ENCODE results near the gene PIGS. TPM values are rescaled to one million over a fixed set of nuclear protein-coding genes. Genes with fewer than 3 reads are reported as not detected.
"Not testable (repeated sequence)": the region's sequence is repeated elsewhere in the genome, so short reads cannot be mapped to it uniquely, and the experiment has no call there.

PIGS gene
- total RNA-seq, 1 experiment from 2014 or later, result 45.8 TPM

DNA sequence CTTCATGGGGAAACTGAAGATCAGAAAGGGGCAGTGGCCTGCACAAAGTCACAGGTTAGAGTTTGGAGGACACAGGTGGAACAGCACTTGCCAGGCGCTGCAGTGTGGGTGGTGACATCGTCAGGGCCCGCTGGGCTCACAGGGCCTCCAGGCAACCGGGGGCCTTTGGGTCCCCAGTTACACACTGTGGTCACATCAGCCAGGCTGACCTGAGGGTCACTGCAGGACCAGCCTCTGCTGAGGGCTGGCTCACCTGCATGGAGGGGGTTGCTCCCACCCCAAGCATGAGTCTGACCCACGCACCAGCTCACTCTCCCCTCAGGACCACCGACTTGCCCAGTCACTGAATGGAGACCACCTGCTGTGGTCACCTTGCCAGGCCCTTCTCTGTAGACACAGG is 48.1 kb downstream of the PIGS start:
- Histone ChIP-seq H4K20me1 (ENCODE audit: insufficient read depth) (no peaks in the 10 kb centered on the region), H3K9me3 (ENCODE audit: control insufficient read depth in 1 of 2, insufficient read depth in 1 of 2, low read depth in 1 of 2, low read length in 2 of 2) (no peaks in the 10 kb centered on the region), H3K4me1 (ENCODE audit: control insufficient read depth in 1 of 2, insufficient read depth in 2 of 2, low read length in 2 of 2) (peaks cover 0 to 8% of the 10 kb centered on the region in 2 experiments; a peak in 2 of 4 replicates), H3K4me2 (ENCODE audit: low read length) (no peak overlapping the region), H3K9me2 (ENCODE audit: insufficient read depth) (no peaks in the 10 kb centered on the region), H3K79me2 (ENCODE audit: insufficient read depth, low read length) (no peaks in the 10 kb centered on the region), H3K9ac (ENCODE audit: low read length) (no peak overlapping the region), H2AFZ (ENCODE audit: low read depth, low read length, poor library complexity, severe bottlenecking) (no peak overlapping the region), H3K36me3 (ENCODE audit: control insufficient read depth in 1 of 2, insufficient read depth in 2 of 2, low read length in 2 of 2) (no peaks in the 10 kb centered on the region), H3K27ac (ENCODE audit: low read depth, low read length) (no peak overlapping the region), H3K27me3 (ENCODE audit: insufficient read depth, low read length) (no peaks in the 10 kb centered on the region), H3K4me3 (replicated peaks in 1 of 2; ENCODE audit: low read depth in 1 of 2, low read length in 2 of 2) (no peak overlapping the region)
- ChIA-PET RAD21 (ENCODE audit: low non-redundant PET in 1 of 2, low total read pairs in 2 of 2, uncharacterized antibody in 2 of 2, unreplicated experiment in 2 of 2) (no interaction called here), CTCF (no interaction called here), POLR2A (no interaction called here)
- BruUV-seq (replicated peaks), result no TSS peak
- intact Hi-C loops (cut with micrococcal nuclease), result no loop called here
- TF ChIP-seq, protein P1, sequence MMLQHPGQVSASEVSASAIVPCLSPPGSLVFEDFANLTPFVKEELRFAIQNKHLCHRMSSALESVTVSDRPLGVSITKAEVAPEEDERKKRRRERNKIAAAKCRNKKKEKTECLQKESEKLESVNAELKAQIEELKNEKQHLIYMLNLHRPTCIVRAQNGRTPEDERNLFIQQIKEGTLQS (IDR thresholded peaks at IDR 0.05), result no peak
- TF ChIP-seq, protein P2, sequence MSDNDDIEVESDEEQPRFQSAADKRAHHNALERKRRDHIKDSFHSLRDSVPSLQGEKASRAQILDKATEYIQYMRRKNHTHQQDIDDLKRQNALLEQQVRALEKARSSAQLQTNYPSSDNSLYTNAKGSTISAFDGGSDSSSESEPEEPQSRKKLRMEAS (IDR thresholded peaks at IDR 0.05), result no peak
- no peak for TF ChIP-seq SIN3A (IDR thresholded peaks at IDR 0.05; ENCODE audit: low read depth)
- no peak for TF ChIP-seq EZH2 (IDR thresholded peaks at IDR 0.05)
- TF ChIP-seq FOSL1 (IDR thresholded peaks at IDR 0.05; ENCODE audit: low read depth), result no peak
- TF ChIP-seq ELF1 (IDR thresholded peaks at IDR 0.05; ENCODE audit: borderline replicate concordance, low read depth), result no peak
- TF ChIP-seq POLR2A (IDR thresholded peaks at IDR 0.05; ENCODE audit: borderline replicate concordance, extremely low read depth, insufficient read depth, insufficient read length), result no peak
- TF ChIP-seq JUND (IDR thresholded peaks at IDR 0.05), result no peak
- TF ChIP-seq SRF (IDR thresholded peaks at IDR 0.05; ENCODE audit: low read depth), result no peak
- TF ChIP-seq CEBPB (IDR thresholded peaks at IDR 0.05; ENCODE audit: low read depth), result no peak
- TF ChIP-seq EGR1 (IDR thresholded peaks at IDR 0.05; ENCODE audit: low read depth), result no peak
- TF ChIP-seq, protein P3, sequence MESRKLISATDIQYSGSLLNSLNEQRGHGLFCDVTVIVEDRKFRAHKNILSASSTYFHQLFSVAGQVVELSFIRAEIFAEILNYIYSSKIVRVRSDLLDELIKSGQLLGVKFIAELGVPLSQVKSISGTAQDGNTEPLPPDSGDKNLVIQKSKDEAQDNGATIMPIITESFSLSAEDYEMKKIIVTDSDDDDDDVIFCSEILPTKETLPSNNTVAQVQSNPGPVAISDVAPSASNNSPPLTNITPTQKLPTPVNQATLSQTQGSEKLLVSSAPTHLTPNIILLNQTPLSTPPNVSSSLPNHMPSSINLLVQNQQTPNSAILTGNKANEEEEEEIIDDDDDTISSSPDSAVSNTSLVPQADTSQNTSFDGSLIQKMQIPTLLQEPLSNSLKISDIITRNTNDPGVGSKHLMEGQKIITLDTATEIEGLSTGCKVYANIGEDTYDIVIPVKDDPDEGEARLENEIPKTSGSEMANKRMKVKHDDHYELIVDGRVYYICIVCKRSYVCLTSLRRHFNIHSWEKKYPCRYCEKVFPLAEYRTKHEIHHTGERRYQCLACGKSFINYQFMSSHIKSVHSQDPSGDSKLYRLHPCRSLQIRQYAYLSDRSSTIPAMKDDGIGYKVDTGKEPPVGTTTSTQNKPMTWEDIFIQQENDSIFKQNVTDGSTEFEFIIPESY (IDR thresholded peaks at IDR 0.05; ENCODE audit: extremely low read depth, insufficient replicate concordance, low read length), result no peak
- TF ChIP-seq POLR2AphosphoS5 (IDR thresholded peaks at IDR 0.05; ENCODE audit: low read depth, low read length), result no peak
- no peak for TF ChIP-seq ZNF274 (IDR thresholded peaks at IDR 0.05; ENCODE audit: low read depth, low read length)
- no peak for TF ChIP-seq YY1 (IDR thresholded peaks at IDR 0.05; ENCODE audit: extremely low read depth, insufficient replicate concordance, low read depth, low read length)
- TF ChIP-seq CBX3 (IDR thresholded peaks at IDR 0.05; ENCODE audit: low read depth), result no peak
- ATAC-seq (no peak), DNase-seq (ENCODE audit: low read depth, low spot score) (no peak)

DNA sequence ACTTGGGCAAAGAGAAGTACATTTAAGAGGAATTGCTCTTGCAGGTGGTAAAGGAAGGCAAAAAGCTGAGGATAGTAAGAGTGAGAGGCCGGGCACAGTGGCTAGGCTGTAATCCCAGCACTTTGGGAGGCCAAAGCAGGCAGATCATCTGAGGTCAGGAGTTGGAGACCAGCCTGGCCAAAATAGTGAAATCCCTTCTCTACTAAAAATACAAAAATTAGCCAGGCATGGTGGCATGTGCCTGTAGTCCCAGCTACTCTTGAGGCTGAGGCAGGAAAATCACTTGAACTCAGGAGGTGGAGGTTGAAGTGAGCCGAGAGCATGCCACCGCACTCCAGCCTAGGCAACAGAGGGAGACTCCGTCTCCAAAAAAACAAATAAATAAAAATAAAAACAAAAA is 49.0 kb downstream of the PIGS start:
- H3K36me3 ChIP-seq (ENCODE audit: control insufficient read depth in 1 of 2, insufficient read depth in 2 of 2, low read length in 2 of 2); H3K4me3 ChIP-seq (replicated peaks in 1 of 2; ENCODE audit: low read depth in 1 of 2, low read length in 2 of 2); H3K9me2 ChIP-seq (ENCODE audit: insufficient read depth); BruUV-seq (replicated peaks); intact Hi-C loops (cut with micrococcal nuclease); H2AFZ ChIP-seq (ENCODE audit: low read depth, low read length, poor library complexity, severe bottlenecking); CTCF ChIA-PET; H4K20me1 ChIP-seq (ENCODE audit: insufficient read depth); H3K9ac ChIP-seq (ENCODE audit: low read length); H3K79me2 ChIP-seq (ENCODE audit: insufficient read depth, low read length); H3K4me2 ChIP-seq (ENCODE audit: low read length); H3K4me1 ChIP-seq (ENCODE audit: control insufficient read depth in 1 of 2, insufficient read depth in 2 of 2, low read length in 2 of 2); H3K27ac ChIP-seq (ENCODE audit: low read depth, low read length); DNase-seq (ENCODE audit: low read depth, low spot score); RAD21 ChIA-PET (ENCODE audit: low non-redundant PET in 1 of 2, low total read pairs in 2 of 2, uncharacterized antibody in 2 of 2, unreplicated experiment in 2 of 2); H3K27me3 ChIP-seq (ENCODE audit: insufficient read depth, low read length); ATAC-seq; H3K9me3 ChIP-seq (ENCODE audit: control insufficient read depth in 1 of 2, insufficient read depth in 1 of 2, low read depth in 1 of 2, low read length in 2 of 2); POLR2A ChIA-PET: not testable (repeated sequence)
